ENCODE results near the gene SC5D.

GRCh38 chr11:121304759-121305158 is 12.2 kb downstream of the SC5D start:
- TF ChIP-seq CTCF (IDR thresholded peaks at IDR 0.05) (no peak), POLR2A (IDR thresholded peaks at IDR 0.05; ENCODE audit: low read depth) (no peak), EP300 (IDR thresholded peaks at IDR 0.05) (no peak)

Data from esophagus muscularis mucosa (tissue), 4 donors.